GM12872 (cell line): ENCODE data around the gene AMER3.

Experiments used
- TF ChIP-seq, protein P1 (sequence below): IDR thresholded peaks from 3 replicates; pipeline ENCODE4 v1.5.1; 2011; ENCODE audit warnings: low read depth, mild to moderate bottlenecking, low read length, moderate library complexity; ENCODE audit not compliant: insufficient read depth

The AMER3 gene

DNA sequence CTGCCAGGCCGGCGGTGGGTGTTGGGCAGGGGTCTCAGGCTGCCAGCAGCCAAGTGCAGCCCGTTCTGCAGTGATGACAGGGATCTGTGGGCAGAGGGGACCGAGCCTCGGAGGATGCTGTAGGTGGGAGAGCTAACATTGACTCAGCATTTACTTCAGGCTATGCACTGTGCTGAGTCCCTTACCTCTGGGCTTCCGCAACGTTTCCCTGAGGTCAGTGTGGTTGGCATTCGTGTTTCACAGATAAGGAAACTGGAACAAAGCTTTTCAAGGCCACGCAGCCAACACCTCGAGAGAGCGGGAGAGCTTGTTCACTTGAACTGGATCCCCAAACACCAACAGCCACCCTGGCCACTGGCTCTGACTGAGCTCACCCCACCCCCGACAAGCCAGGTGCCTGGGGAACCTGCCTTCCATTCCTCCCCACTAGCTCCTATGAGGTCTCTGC, 27.3 kb upstream of the AMER3 start:
- TF ChIP-seq, protein P1, sequence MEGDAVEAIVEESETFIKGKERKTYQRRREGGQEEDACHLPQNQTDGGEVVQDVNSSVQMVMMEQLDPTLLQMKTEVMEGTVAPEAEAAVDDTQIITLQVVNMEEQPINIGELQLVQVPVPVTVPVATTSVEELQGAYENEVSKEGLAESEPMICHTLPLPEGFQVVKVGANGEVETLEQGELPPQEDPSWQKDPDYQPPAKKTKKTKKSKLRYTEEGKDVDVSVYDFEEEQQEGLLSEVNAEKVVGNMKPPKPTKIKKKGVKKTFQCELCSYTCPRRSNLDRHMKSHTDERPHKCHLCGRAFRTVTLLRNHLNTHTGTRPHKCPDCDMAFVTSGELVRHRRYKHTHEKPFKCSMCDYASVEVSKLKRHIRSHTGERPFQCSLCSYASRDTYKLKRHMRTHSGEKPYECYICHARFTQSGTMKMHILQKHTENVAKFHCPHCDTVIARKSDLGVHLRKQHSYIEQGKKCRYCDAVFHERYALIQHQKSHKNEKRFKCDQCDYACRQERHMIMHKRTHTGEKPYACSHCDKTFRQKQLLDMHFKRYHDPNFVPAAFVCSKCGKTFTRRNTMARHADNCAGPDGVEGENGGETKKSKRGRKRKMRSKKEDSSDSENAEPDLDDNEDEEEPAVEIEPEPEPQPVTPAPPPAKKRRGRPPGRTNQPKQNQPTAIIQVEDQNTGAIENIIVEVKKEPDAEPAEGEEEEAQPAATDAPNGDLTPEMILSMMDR, result no peak

- TF ChIP-seq, protein P1, result no peak
These were observed 26.6 kb upstream of the AMER3 start, which contains the start of gene GPR148 for GRCh38 chr2:130728549-130729316. Gene GPR148 (plus strand): TSS chr2:130729070. CDS start chr2:130729152, 82 bp downstream.

GRCh38 chr2:130729322-130730299, 25.7 kb upstream of the AMER3 start:
- TF ChIP-seq, protein P1, result no peak

DNA sequence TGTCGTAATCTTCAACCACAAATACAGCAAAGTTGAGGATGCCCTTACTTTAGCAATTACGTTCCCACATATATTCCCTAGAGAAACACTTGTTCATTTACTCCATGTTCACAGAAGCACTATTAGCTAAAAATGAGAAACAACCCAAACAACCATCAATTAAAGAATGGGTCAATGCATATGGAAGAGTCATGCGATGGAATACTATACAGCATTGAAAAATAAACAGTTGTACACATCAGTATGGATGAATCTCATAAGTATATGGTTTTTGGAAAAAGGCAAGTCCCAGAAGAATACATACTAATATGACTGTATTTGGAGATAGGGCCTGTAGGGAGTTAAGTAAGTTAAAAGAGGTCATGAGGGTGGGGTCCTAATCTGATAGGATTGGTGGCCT, 20.1 kb upstream of the AMER3 start:
- TF ChIP-seq, protein P1, result no peak

GRCh38 chr2:130736487-130736886, 18.9 kb upstream of the AMER3 start:
- TF ChIP-seq, protein P1, result no peak

GRCh38 chr2:130737592-130737991, 17.7 kb upstream of the AMER3 start:
- TF ChIP-seq, protein P1, result no peak

DNA sequence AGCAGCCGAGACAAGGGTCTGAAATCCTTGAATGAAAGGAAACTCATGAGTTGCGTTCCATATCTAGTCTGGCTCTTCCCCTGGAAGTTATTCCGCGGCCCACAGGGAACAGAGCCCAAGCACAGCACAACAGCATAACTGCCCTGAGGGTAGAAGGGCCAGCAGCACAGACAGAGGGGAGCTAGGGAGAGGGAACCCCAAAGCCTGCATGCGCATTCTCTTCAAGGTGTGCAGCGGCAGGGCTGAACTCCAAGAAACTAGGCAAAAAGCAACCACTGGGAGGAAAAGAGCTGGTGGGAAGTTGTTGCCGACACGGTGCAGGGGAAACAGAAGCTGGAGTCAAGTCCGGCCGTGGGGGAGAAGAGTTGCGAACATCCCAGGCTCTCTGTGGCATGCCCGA, 14.7 kb upstream of the AMER3 start:
- TF ChIP-seq, protein P1, result no peak
